Cardiac fibroblast (primary cell): ENCODE data around the gene B3GALT6.
"Not testable (repeated sequence)": the region's sequence is repeated elsewhere in the genome, so short reads cannot be mapped to it uniquely, and the experiment has no call there.

Experiments
- DNase-seq, 2 donors: peaks; one replicate each; pipeline versions ENCODE4 v3.0.0 to v3.0.0-alpha.2; 2010; ENCODE audit warnings: low read depth in 2 of 2
- H3K4me3 ChIP-seq, 2 donors: replicated peaks in 1 of 2; 1 replicate in 1 of 2; 2 replicates in 1 of 2; pipeline ENCODE4 v1.5.1; 2011; ENCODE audit warnings: low read depth in 2 of 2, low read length in 2 of 2, mild to moderate bottlenecking in 2 of 2, moderate library complexity in 1 of 2
- CTCF ChIP-seq: IDR thresholded peaks from one replicate; pipeline ENCODE4 v1.5.1; 2011; ENCODE audit warnings: low read depth, mild to moderate bottlenecking, low read length, inconsistent platforms

The B3GALT6 gene

GRCh38 chr1:1189111-1189510 is 42.9 kb upstream of the B3GALT6 start:
- TF ChIP-seq CTCF = no peak
- no peak for DNase-seq
- no peak overlapping the region for H3K4me3 ChIP-seq

GRCh38 chr1:1191734-1192133 is 40.3 kb upstream of the B3GALT6 start:
- TF ChIP-seq CTCF = no peak
- H3K4me3 ChIP-seq = no peak overlapping the region
- no peak for DNase-seq

- no peak for TF ChIP-seq CTCF
- H3K4me3 ChIP-seq = no peak overlapping the region
- no peak for DNase-seq
Observed at GRCh38 chr1:1194723-1195122, 37.3 kb upstream of the B3GALT6 start.

GRCh38 chr1:1195726-1196125 is 36.3 kb upstream of the B3GALT6 start:
- H3K4me3 ChIP-seq = not testable (repeated sequence)

GRCh38 chr1:1196431-1197187 is 35.4 kb upstream of the B3GALT6 start:
- TF ChIP-seq CTCF = no peak
- no peak overlapping the region for H3K4me3 ChIP-seq
- no peak for DNase-seq

More at GRCh38 chr1:1195726-1196125, 36.3 kb upstream of the B3GALT6 start:
- DNase-seq = not testable (repeated sequence)

- no peak for DNase-seq
- no peak overlapping the region for H3K4me3 ChIP-seq
- TF ChIP-seq CTCF = no peak
Observed at GRCh38 chr1:1197188-1197500, 34.9 kb upstream of the B3GALT6 start.

- TF ChIP-seq CTCF = no peak
- no peak overlapping the region for H3K4me3 ChIP-seq
- DNase-seq = no peak
Observed at GRCh38 chr1:1197551-1198422, 34.2 kb upstream of the B3GALT6 start.
